Islet precursor cell (in vitro differentiated cells): Measurements from ENCODE around the gene LIMCH1.
A peak's percentile ranks its signal among the peaks of the same experiment; 100 is the strongest.
"Not testable (repeated sequence)": the region's sequence is repeated elsewhere in the genome, so short reads cannot be mapped to it uniquely, and the experiment has no call there.

Source experiments
- DNase-seq: peaks from one replicate; pipeline ENCODE4 v3.0.0-alpha.2; 2018

LIMCH1 gene, protein sequence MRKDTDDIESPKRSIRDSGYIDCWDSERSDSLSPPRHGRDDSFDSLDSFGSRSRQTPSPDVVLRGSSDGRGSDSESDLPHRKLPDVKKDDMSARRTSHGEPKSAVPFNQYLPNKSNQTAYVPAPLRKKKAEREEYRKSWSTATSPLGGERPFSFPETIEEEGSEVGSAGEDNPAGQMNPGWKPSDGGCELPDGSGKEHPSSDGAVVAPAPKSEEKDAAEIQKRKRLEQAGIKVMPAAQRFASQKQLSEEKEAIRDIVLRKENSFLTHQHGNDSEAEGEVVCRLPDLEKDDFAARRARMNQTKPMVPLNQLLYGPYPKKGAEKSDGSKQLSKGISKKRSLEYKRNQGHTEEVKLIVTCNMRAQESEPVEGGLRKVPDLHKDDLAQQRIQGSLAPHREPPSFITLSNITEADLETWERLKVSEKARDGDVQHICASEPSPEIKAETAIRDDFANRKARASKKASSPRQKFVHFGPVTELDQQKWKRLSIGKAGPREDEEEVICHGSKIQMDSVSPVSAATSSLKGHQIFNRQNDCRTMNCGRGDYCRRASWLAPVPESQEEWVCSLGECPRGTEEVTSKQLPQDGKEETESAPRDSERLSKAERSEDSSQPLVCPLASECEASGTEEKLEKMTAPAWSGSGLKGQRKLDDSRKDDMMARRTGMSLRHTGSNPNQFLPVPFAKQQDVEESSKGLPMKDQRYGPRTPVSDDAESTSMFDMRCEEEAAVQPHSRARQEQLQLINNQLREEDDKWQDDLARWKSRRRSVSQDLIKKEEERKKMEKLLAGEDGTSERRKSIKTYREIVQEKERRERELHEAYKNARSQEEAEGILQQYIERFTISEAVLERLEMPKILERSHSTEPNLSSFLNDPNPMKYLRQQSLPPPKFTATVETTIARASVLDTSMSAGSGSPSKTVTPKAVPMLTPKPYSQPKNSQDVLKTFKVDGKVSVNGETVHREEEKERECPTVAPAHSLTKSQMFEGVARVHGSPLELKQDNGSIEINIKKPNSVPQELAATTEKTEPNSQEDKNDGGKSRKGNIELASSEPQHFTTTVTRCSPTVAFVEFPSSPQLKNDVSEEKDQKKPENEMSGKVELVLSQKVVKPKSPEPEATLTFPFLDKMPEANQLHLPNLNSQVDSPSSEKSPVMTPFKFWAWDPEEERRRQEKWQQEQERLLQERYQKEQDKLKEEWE (N-terminal part only)

DNA sequence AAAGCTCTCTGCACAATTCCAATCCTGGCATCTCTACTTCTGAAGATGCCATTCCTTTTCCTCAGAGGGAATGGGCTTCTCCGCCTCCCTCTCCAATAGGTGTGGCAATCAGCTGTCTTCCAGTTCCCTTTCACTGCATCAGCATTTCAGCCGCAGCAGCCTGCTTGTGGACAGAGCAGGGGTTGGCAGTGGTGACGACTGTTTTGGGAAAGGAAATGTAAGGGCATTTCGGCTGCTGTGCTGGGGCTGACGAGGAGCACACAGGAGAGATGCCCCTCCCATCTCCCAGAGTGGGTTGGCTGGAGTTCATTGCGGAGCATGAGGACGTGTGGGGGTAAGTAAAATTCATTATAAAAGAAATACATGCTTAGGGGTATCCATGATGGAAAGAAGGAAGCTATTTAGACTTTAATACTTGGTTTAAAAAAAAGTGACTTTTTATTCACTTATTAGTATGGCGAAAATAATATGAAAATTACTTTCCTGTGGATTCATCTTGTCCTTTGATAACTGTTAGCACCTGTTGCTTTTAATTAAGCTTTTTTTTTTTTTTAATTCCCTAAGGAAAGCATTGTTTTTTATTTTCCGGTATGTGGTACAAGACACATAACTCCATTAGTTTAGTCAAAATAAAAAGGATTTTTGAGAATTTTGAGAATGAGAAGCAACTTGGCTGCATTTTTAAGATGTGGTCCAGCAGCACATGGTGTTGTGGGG is at the start of gene LIMCH1:
Gene LIMCH1 (plus strand): TSS at position 141 of the 717 bp plus-strand sequence. CDS start 67,839 bp downstream, outside the sequence.
- peak; percentile 74 for DNase-seq

DNA sequence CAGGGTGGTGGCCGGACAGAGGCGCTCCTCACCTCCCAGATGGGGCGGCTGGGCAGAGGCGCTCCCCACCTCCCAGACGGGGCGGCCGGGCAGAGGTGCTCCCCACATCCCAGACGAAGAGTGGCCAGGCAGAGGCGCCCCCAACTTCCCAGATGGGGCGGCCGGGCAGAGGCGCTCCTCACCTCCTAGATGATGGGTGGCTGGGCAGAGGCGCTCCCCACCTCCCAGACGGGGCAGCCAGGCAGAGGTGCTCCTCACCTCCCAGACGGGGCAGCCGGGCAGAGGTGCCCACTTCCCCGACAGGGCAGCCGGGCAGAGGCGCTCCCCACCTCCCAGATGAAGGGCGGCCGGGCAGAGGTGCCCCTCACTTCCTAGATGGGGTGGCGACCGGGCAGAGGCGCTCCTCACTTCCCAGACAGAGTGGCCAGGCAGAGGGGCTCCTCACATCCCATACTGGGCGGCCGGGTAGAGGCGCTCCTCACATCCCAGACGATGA is 46.8 kb upstream of the LIMCH1 start:
- not testable (repeated sequence) for DNase-seq

DNA sequence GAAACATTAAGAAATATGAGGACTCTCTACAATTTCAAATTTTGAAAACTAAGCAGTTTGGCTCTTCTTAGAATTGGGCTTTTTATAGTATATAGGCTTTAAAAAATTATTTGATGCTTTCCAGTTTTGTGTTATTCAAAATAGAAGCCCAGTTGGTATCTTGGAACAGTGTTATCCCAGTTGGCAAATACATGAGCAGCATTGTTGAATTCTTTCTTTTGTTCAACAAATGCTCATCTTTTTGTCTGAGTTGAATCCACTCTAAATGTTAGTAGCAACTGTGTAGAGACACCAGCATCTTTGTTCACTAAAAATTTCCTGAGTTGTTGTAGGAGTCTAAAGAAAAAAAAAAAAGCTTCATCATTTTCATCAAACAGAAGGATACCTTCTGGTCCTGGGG is 41.0 kb upstream of the LIMCH1 start:
- no peak for DNase-seq

- DNase-seq = no peak
Measured at GRCh38 chr4:41498177-41498576, 39.8 kb upstream of the LIMCH1 start.

- no peak for DNase-seq
Measured at GRCh38 chr4:41504167-41504818, 33.7 kb upstream of the LIMCH1 start.

- no peak for DNase-seq
Measured at GRCh38 chr4:41505161-41505661, 32.7 kb upstream of the LIMCH1 start.

- no peak for DNase-seq
Measured at GRCh38 chr4:41506130-41506529, 31.8 kb upstream of the LIMCH1 start.

- DNase-seq = no peak
Measured at GRCh38 chr4:41507291-41507947, 30.5 kb upstream of the LIMCH1 start.

- DNase-seq = no peak
Measured at GRCh38 chr4:41509451-41509866, 28.5 kb upstream of the LIMCH1 start.

DNA sequence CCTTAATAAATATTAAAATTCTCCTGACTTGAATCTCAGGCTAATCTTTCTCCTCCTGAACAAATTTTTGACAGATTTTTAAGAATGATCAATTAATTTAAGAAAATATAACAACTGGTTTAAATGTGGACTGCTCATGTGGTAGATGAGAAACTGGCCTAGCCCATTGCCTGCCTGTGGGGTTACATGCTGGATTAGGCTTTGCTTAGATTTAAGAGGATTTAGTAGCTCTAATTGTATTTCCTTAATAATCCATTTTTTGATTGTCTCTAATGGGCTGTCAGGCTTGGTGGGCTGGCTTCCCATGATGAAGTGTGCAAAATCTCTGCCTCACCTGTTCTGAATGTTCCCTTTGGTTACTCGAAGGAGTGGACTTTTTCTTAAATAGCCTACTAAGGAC is 27.8 kb upstream of the LIMCH1 start:
- no peak for DNase-seq

DNA sequence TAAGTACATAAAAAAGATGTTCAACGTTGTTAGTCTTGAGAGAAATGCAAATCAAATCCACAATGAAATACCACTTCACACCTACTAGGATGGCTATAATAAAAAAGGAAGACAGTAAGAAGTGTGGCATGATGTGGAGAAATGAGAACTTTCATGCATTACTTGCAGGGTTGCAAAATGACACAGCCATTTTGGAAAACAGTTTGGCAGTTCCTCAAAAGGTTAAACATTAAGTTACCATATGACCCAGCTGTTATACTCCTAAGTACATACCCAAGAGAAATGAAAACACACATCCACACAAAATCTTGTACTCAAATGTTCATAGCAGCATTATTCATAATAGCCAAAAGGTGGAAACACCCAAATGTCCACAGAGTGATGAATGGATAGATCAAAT is 25.8 kb upstream of the LIMCH1 start:
- no peak for DNase-seq

DNA sequence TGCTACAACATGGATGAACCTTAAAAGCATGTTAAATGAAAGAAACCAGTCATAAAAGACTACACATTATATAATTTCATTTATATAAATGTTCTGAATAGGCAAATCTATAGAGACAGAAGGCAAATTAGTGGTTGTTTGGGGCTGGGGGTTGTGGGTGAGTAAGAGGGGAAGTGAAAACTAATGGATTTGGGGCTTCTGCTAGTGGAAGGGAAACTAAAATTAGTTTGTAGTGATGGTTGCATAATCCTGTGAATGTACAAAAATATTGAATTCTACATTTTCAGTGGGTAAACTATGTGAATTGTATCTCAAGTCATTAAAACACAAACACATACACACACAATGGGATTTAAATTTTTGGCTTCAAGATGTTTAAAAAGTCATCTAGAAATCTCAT is 25.4 kb upstream of the LIMCH1 start:
- DNase-seq = no peak

- no peak for DNase-seq
Measured at GRCh38 chr4:41514169-41514568, 23.8 kb upstream of the LIMCH1 start.

DNA sequence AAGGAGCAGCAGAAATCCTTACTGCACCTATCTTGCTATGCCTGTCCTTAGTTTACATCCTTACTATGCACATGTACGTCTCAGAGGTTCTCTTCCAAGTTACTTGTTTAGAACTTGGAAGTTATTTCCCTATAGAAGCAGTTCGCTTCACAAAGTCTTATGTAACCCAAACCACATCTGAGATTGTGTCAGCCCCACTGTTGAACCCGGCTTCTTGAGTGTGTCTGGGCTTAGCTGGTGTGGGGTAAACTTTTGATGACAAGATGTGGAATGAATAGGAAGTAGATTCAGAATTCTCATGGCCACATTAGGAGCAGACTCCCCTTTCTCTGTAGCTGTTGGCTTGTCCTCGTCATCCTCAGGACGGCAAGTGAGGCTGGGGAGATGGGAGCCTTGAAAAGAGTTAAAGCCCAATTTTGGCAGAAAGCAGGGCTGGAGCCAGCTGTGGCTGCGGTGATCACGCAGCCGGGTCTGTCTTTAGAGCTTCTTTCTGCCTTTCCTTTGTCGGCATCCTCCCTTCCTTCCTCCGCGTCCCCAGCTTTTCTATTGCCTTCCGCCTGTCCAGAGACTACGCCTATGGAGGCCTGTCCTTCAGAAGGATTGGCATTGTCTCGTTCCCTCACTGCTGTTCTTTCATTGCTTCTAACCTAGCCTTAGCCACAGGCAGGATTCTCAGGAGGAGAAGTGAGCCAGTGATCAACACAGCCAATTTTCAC is 23.0 kb upstream of the LIMCH1 start:
- DNase-seq = no peak

DNA sequence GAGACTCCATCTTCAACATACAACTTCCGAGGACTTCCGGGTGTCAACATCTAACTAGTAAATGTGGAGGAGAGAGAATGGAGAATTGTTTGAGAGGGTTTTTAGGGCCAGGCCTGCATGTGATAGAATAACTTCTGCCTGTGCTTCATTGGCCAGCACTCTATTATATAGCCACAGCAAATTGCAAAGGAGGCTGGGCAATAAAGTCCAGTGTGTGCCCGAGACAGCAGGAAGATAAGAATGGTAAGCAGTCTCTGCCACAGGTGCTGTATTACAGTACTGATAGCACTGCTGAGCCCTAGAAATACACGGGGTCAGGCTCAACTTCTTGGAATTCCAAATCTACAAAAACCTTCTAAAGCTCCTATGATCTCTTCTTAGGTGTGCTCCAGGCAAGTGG is 20.8 kb upstream of the LIMCH1 start:
- no peak for DNase-seq

- DNase-seq = no peak
Measured at GRCh38 chr4:41517747-41518146, 20.2 kb upstream of the LIMCH1 start.

- DNase-seq = no peak
Measured at GRCh38 chr4:41524425-41524824, 13.5 kb upstream of the LIMCH1 start.

- peak; percentile 88 for DNase-seq
Measured at GRCh38 chr4:41525129-41525528, 12.8 kb upstream of the LIMCH1 start.

DNA sequence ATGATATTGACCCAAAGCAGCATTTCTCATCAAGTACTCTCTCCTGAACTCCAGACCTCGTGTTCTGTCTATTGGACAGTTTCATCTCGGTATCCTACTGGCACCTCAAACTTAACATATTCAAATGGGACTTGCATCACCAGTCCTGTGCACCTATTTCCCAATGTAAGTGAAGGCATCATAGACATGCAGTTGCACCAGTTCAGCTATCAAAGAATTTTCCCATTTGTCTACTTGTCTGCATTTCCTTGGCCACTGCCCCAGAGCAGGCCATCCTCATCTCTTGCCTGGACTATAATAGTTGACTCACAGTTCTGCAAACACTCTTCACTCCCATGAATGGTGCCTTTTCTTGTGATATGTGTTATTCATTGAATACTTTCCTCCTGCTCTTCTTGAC is 11.3 kb upstream of the LIMCH1 start:
- DNase-seq = no peak

- DNase-seq = no peak
Measured at GRCh38 chr4:41528512-41529205, 9.3 kb upstream of the LIMCH1 start.
